GM12878 (cell line): Measurements from ENCODE around the gene ORAI1. TPM values are rescaled to one million over a fixed set of nuclear protein-coding genes. Genes with fewer than 3 reads are reported as not detected.

ENCODE experiments used
- ATAC-seq: fragments of 200-7000 bp; cut with Tn5 transposase; 3 replicates; pipeline ENCODE4 v1.9.1; 2020; ENCODE audit warnings: mild to moderate bottlenecking, moderate library complexity
- BruUV-seq: library from RNA; stranded (reverse); fragments of 400-500 nt; replicated peaks from 2 replicates; lab custom pipeline; 2021; lab: Mats Ljungman, UMichigan
- CTCF ChIA-PET: fragments of 300-600 bp; sonication (Branson Sonifier 250); formaldehyde crosslinking; extraction: SDS; loops from one replicate; lab custom pipeline; 2021; ENCODE audit warnings: inconsistent platforms; lab: Yijun Ruan, JAX
- POLR2A ChIA-PET: fragments of 350-600 bp; formaldehyde crosslinking; extraction: SDS; loops from one replicate; lab custom pipeline; 2021; ENCODE audit warnings: inconsistent platforms; lab: Charles Lee
- RAD21 ChIA-PET: fragments of 300-600 bp; sonication (Branson Sonifier 250); formaldehyde crosslinking; loops from one replicate; lab custom pipeline; 2023; ENCODE audit warnings: antibody characterized with exemption; ENCODE audit not compliant: unreplicated experiment; lab: Charles Lee
- SMC1A ChIA-PET: fragments of 300-600 bp; sonication (Branson Sonifier 250); formaldehyde crosslinking; loops from one replicate; lab custom pipeline; 2023; ENCODE audit not compliant: unreplicated experiment, uncharacterized antibody; lab: Charles Lee
- DNase-seq: peaks from one replicate; pipeline ENCODE4 v3.0.0-alpha.2; 2011; ENCODE audit warnings: low read depth, low spot score
- FAIRE-seq: peaks from 3 replicates; lab custom pipeline; 2011; peaks lifted over from hg19 to GRCh38; lab: Jason Lieb, UNC
- H2AFZ ChIP-seq: 2 replicates; pipeline ENCODE4 v1.6.0; 2011; ENCODE audit warnings: low read depth, low read length, control low read depth; ENCODE audit not compliant: control insufficient read depth
- H3K27ac ChIP-seq: 2 replicates; pipeline ENCODE4 v1.5.1; 2011; ENCODE audit warnings: control low read depth; ENCODE audit not compliant: control insufficient read depth, insufficient read depth
- H3K27me3 ChIP-seq, 2 experiments: replicated peaks in 1 of 2; 2 replicates each; pipeline versions ENCODE4 v1.6.0 to v1.6.1; 2011; ENCODE audit warnings: low read length in 1 of 2; ENCODE audit not compliant: control insufficient read depth in 2 of 2, insufficient read depth in 2 of 2
- H3K36me3 ChIP-seq, 2 experiments: 2 replicates each; pipeline ENCODE4 v1.5.1; 2011; ENCODE audit warnings: low read length in 1 of 2; ENCODE audit not compliant: control insufficient read depth in 2 of 2, insufficient read depth in 2 of 2
- H3K4me1 ChIP-seq: 2 replicates; pipeline ENCODE4 v1.6.1; 2011; ENCODE audit warnings: mild to moderate bottlenecking, low read length, moderate library complexity, mixed read lengths; ENCODE audit not compliant: control insufficient read depth, insufficient read depth
- H3K4me2 ChIP-seq: 2 replicates; pipeline ENCODE4 v1.6.0; 2011; ENCODE audit warnings: control low read depth; ENCODE audit not compliant: control insufficient read depth, insufficient read depth
- H3K4me3 ChIP-seq: fragments of 200-600 bp; sonication (generic); 2 replicates; pipeline ENCODE4 v1.5.1; 2016
- H3K79me2 ChIP-seq: 2 replicates; pipeline ENCODE4 v1.6.0; 2011; ENCODE audit warnings: low read length; ENCODE audit not compliant: control insufficient read depth, insufficient read depth
- H3K9ac ChIP-seq: 2 replicates; pipeline ENCODE4 v1.8.0; 2011; ENCODE audit warnings: low read length, control low read depth, mixed read lengths; ENCODE audit not compliant: control insufficient read depth, insufficient read depth
- H3K9me3 ChIP-seq: replicated peaks from 3 replicates; pipeline ENCODE4 v1.5.1; 2011; ENCODE audit warnings: mild to moderate bottlenecking, low read length; ENCODE audit not compliant: control insufficient read depth, insufficient read depth
- H4K20me1 ChIP-seq: 2 replicates; pipeline ENCODE4 v1.6.0; 2011; ENCODE audit not compliant: control insufficient read depth, insufficient read depth
- IRF5 ChIP-seq: fragments of 450-650 bp; IDR thresholded peaks from 2 replicates; pipeline ENCODE4 v1.6.1; 2017; ENCODE audit warnings: borderline replicate concordance
- WGBS: methylation state at CpG from one replicate; pipeline ENCODE4 v1.1.6; 2016; ENCODE audit warnings: low lambda C conversion rate; ENCODE audit not compliant: insufficient replicate concordance, insufficient coverage; ENCODE audit errors: missing lambda C conversion rate; 5-methylcytosine and 5-hydroxymethylcytosine counted together
- in situ Hi-C: fragments of 300-500 bp; cut with MboI; formaldehyde crosslinking; loops from 9 replicates; pipeline ENCODE4 v1.14.3; 2018; ENCODE audit warnings: mixed read lengths
- intact Hi-C: fragments of 100-400 bp; cut with micrococcal nuclease; formaldehyde crosslinking; loops from one replicate; pipeline ENCODE4 v1.14.2; 2022; ENCODE audit not compliant: unreplicated experiment
- polyA plus RNA-seq, 11 experiments: library from polyadenylated mRNA; depleted of rRNA in 4 of 11; unstranded in 6 of 11; stranded (reverse) in 5 of 11; fragments of >200 nt; fragmentation: Nextera tagmentation in 4 of 11; fragmentation: Illumina TruSeq in 1 of 11; extraction: Ambion mirVana in 4 of 11; extraction: Trizol in 1 of 11; gene quantifications; 1 replicate in 1 of 11; 2 replicates in 10 of 11; pipeline versions ENCODE4 v1.2.1 to v1.2.3, GENCODE V29; 2011 to 2016; ENCODE audit warnings: inconsistent platforms in 2 of 11, missing spikeins in 2 of 11, low read depth in 1 of 11
- total RNA-seq, 4 experiments: library from RNA; depleted of rRNA in 3 of 4; stranded (reverse); fragments of >200 nt in 3 of 4; fragmentation: Illumina TruSeq in 1 of 4; extraction: Trizol in 1 of 4; gene quantifications; 2 replicates each; pipeline versions ENCODE4 v1.2.1 to v1.2.3, GENCODE V29; 2013 to 2021

The ORAI1 gene
- total and polyA plus RNA-seq, 10 of the 15 experiments (the other 5 are each of a cell fraction or from before 2014, with no cell fraction given): 5.5 to 33.1 (median 11.8) TPM

DNA sequence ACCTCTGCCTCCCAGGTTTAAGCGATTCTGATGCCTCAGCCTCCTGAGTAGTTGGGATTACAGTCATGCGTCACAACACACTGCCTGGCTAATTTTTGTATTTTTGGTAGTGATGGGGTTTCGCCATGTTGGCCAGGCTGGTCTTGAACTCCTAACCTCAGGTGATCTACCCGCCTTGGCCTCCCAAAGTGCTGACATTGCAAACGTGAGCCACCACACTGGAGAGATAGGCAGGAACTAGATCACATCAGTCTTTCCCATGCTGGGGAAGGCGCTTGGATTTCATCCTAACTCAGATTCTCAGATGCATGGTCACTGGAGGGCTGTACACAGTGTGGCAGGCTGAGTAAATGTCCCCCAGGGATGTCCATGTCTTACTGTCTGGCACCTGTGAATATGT, 18.0 kb upstream of the ORAI1 start:
- ChIA-PET POLR2A (no interaction called here), SMC1A (no interaction called here)
- FAIRE-seq: no peak

More for the DNA sequence above, 18.0 kb upstream of the ORAI1 start:
- Histone ChIP-seq H3K9ac (no peak overlapping the region), H4K20me1 (no peaks in the 10 kb centered on the region), H3K27ac (no peak overlapping the region), H3K9me3 (no peaks in the 10 kb centered on the region), H3K36me3 (no peaks in the 10 kb centered on the region), H2AFZ (no peak overlapping the region), H3K4me1 (0 out of 2 replicates have a peak, but pooled peaks cover 2% of the 10 kb centered on the region), H3K79me2 (no peaks in the 10 kb centered on the region), H3K4me3 (no peak overlapping the region), H3K4me2 (no peak overlapping the region), H3K27me3 (no peaks in the 10 kb centered on the region)
- intact Hi-C loops (no loop called here), in situ Hi-C loops (no loop called here)
- ATAC-seq (no peak), DNase-seq (no peak)
- WGBS: 54% methylated on average over 6 of the region's 6 CpGs
- no peak for TF ChIP-seq IRF5
- ChIA-PET RAD21 (no interaction called here), CTCF (no interaction called here)
- no TSS peak for BruUV-seq
